GM12891 (cell line): ENCODE data around the gene LRP1.

Experiments
- PAX5 ChIP-seq: IDR thresholded peaks from 2 replicates; pipeline ENCODE4 v1.6.1; 2011; ENCODE audit warnings: low read length, moderate library complexity, mild to moderate bottlenecking; ENCODE audit not compliant: insufficient read depth, severe bottlenecking
- POLR2A ChIP-seq: IDR thresholded peaks from 2 replicates; pipeline ENCODE4 v1.6.1; 2011; ENCODE audit warnings: low read depth, low read length, control low read depth
- POLR2AphosphoS5 ChIP-seq: IDR thresholded peaks from 2 replicates; pipeline ENCODE4 v1.6.1; 2011; ENCODE audit warnings: low read depth, low read length, control low read depth
- POU2F2 ChIP-seq: IDR thresholded peaks from 2 replicates; pipeline ENCODE4 v1.6.1; 2011; ENCODE audit warnings: low read depth, mild to moderate bottlenecking, control low read depth, low read length, moderate library complexity
- SPI1 ChIP-seq: IDR thresholded peaks from 2 replicates; pipeline ENCODE4 v1.6.1; 2011; ENCODE audit warnings: low read depth, low read length, control low read depth
- TAF1 ChIP-seq: IDR thresholded peaks from 2 replicates; pipeline ENCODE4 v1.6.1; 2011; ENCODE audit warnings: low read depth, low read length, control low read depth

DNA sequence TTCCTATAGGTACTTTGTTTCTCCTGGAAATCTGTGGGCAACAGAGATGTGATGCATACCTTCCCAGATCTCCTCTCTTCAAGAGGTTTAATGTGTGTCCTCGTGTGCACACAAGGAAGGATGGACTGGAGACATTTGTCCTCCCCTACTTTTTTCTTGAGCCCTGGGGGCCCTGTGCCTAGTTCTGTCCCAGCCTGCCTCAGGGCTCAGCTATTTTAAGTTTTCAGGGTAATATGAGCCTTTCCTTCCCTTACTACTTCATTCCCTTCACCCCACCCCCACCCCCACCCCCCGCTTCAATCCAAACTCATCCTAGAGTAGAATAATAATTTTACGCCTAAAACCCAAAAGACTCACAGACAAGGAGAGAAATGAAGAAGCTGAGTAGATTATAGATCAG is 122.3 kb downstream of the LRP1 start:
- TF ChIP-seq POLR2A (no peak), POU2F2 (no peak), POLR2AphosphoS5 (no peak), TAF1 (no peak), SPI1 (no peak), PAX5 (no peak)
